Erythroblast (primary cell): ENCODE results near the gene OR52D1.

Experiments used
- GATA1 ChIP-seq: IDR thresholded peaks from 2 replicates; pipeline ENCODE4 v1.6.1; 2011; ENCODE audit warnings: low read depth, mild to moderate bottlenecking, control low read depth, low read length, moderate library complexity
- POLR2A ChIP-seq: IDR thresholded peaks from 2 replicates; pipeline ENCODE4 v1.6.1; 2011; ENCODE audit warnings: mild to moderate bottlenecking, low read length

DNA sequence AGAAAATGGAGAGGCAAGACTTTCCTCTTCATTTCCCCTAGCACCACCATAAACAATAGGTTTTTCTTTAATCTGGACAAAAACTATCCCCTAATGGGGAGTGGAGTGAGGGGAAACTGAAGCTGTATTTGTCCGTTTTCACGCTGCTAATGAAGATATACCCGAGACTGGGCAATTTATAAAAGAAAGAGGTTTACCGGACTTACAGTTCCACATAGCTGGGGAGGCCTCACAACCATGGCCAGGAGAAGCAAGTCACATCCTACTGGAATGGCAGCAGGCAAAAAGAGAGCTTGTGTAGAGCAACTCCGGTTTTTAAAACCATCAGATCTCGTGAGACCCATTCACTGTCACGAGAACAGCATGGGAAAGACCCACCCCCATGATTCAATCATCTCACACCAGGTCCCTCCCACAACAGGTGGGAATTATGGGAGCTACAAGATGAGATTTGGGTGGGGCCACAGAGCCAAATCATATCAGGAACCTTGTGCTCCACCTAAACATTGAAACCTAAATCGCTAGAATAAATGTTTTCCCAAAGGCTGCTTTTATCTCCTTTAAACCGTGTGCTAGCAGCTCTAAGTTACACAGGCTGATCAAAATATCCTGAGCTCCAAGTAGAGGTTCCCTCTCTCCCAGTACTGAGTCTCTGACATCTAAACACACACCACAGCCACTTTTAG lies 17.0 kb downstream of the OR52D1 start:
- TF ChIP-seq POLR2A: no peak
- TF ChIP-seq GATA1: no peak
